Measurements from ENCODE around the gene DPH6.

The DPH6 gene

DNA sequence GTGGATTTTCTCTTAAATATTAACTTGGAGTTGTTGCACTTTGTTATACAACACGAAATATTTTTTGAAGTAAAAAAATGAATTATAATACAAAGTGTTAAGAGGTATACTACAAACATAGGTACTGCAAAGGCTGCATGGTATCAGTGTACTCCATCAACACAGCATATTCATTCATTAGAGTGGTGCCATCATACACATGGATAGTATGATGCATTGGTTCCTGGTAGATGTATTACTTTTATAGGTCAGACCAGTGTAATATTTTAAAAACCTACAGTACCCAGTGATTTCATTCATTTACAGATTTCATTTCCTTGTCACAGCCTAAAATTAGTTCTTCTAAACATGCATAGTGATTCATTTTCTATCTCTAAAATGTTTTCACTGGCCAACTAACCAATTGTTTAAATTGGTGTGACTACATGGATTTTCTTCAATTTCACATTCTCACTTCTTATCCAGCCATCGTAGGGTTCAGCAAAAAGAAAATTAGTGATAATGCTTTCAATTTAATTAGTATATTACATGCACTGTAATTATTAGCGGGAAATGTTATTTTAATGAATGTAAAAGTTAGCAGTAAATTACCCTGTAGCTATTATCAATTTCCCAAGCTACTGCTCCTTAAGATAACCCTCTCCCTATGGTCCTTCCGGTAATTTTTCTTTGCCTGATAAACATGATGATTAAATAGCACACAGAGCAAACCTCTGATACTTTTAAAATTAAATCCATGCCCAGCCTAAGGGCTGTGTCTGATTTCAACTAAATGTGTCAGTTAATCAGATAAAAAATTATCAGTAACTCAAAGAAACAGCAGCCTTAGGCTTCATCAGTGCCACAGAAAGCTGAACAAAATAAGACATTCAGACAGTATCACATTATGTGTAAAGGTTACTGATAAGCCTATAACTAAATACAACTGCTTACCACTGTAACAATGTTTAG, 68.4 kb downstream of the DPH6 start:
- Histone ChIP-seq H3K4me3 (ENCODE audit: low read length) (no peak overlapping the region), H3K36me3 (ENCODE audit: control insufficient read depth, insufficient read depth, low read length) (no peaks in the 10 kb centered on the region), H3K4me1 (ENCODE audit: control insufficient read depth, insufficient read depth, low read length) (no peaks in the 10 kb centered on the region), H3K27ac (ENCODE audit: low read depth, low read length) (no peak overlapping the region), H3K27me3 (ENCODE audit: control insufficient read depth, insufficient read depth, low read length) (no peaks in the 10 kb centered on the region), H3K9ac (ENCODE audit: low read length) (no peak overlapping the region)

DNA sequence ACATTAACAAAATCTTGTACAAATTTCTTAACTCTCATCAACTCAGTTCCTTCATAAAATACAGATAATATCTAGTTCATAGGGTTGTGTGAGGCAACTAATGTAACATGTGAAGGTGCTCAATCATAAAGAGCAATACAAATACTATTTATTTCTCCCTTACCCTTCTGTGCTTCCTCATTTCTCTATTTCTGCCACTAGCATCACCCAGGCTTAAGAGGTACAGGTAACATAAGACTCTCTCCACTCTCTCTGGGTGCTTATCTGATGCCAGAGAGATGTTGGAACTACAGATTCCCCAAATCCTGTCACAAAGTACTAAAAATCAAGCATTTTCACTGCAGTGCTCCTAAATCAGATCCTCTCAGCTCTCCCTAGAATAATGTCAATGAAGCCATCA, 74.9 kb downstream of the DPH6 start:
- Histone ChIP-seq H3K4me3 (ENCODE audit: low read length) (no peak overlapping the region), H3K27me3 (ENCODE audit: control insufficient read depth, insufficient read depth, low read length) (no peaks in the 10 kb centered on the region), H3K27ac (ENCODE audit: low read depth, low read length) (no peak overlapping the region), H3K9ac (ENCODE audit: low read length) (no peak overlapping the region), H3K4me1 (ENCODE audit: control insufficient read depth, insufficient read depth, low read length) (no peaks in the 10 kb centered on the region), H3K36me3 (ENCODE audit: control insufficient read depth, insufficient read depth, low read length) (no peaks in the 10 kb centered on the region)

DNA sequence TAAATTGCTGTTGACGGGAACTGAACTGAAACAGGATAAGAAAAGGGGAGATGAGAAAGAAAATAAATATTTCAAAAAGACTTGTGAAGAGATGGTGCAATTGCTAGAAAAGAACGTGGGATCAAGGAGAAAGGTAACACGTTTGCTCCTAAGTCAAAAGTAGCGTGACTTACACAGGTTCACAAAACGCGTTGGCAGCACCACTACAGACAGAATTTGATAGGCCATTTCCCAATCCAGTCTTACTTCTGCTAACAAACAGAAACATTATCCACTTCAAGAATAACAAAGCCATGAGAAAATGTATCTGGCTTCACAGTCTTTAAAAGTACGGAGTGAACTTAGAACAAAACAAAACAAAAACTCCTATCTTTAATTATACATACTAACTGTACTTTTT, 75.5 kb downstream of the DPH6 start:
- Histone ChIP-seq H3K27ac (ENCODE audit: low read depth, low read length) (no peak overlapping the region), H3K4me3 (ENCODE audit: low read length) (no peak overlapping the region), H3K27me3 (ENCODE audit: control insufficient read depth, insufficient read depth, low read length) (no peaks in the 10 kb centered on the region), H3K36me3 (ENCODE audit: control insufficient read depth, insufficient read depth, low read length) (no peaks in the 10 kb centered on the region), H3K9ac (ENCODE audit: low read length) (no peak overlapping the region), H3K4me1 (ENCODE audit: control insufficient read depth, insufficient read depth, low read length) (no peaks in the 10 kb centered on the region)

DNA sequence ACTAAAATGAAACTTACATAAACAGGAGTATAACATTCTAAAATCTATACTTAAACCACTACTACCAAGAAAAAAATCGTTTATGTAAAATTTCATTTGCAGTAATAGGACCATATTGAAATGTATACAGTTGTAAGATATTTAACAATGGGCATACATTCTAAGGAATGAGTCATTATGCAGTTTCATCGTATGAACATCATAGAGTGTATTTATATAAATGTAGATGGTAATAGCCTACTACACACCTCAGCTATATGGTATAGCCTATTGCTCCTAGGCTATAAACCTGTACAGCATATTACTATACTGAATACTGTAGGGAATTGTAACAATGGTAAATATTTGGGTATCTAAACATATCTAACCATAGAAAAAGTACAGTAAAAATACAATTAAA, 79.5 kb downstream of the DPH6 start:
- H3K4me1 ChIP-seq (ENCODE audit: control insufficient read depth, insufficient read depth, low read length), result no peaks in the 10 kb centered on the region
- H3K36me3 ChIP-seq (ENCODE audit: control insufficient read depth, insufficient read depth, low read length), result no peaks in the 10 kb centered on the region
- H3K27ac ChIP-seq (ENCODE audit: low read depth, low read length), result no peak overlapping the region
- H3K4me3 ChIP-seq (ENCODE audit: low read length), result no peak overlapping the region
- no peak overlapping the region for H3K9ac ChIP-seq (ENCODE audit: low read length)
- no peaks in the 10 kb centered on the region for H3K27me3 ChIP-seq (ENCODE audit: control insufficient read depth, insufficient read depth, low read length)

DNA sequence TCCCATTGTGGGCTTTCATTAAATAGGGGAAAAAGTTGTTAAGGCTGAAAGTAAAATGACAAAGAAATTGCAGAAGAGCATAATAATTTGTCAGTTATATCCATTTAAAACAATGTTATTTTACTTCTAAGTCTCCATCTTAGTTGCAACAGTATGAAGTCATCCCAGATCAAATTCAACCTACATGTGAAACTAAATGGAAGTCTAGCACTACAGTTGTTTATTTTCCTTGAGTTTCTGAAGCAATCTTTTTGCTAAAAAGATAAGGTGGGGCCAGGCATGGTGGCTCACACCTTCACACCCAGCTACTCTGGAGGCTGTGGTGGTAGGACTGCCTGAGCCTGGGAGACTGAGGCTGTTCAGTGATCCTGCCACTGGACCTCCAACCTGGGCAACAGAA, 80.2 kb downstream of the DPH6 start:
- H3K4me3 ChIP-seq (ENCODE audit: low read length), result no peak overlapping the region
- H3K4me1 ChIP-seq (ENCODE audit: control insufficient read depth, insufficient read depth, low read length), result no peaks in the 10 kb centered on the region
- no peak overlapping the region for H3K9ac ChIP-seq (ENCODE audit: low read length)
- no peaks in the 10 kb centered on the region for H3K27me3 ChIP-seq (ENCODE audit: control insufficient read depth, insufficient read depth, low read length)
- no peak overlapping the region for H3K27ac ChIP-seq (ENCODE audit: low read depth, low read length)
- H3K36me3 ChIP-seq (ENCODE audit: control insufficient read depth, insufficient read depth, low read length), result no peaks in the 10 kb centered on the region

DNA sequence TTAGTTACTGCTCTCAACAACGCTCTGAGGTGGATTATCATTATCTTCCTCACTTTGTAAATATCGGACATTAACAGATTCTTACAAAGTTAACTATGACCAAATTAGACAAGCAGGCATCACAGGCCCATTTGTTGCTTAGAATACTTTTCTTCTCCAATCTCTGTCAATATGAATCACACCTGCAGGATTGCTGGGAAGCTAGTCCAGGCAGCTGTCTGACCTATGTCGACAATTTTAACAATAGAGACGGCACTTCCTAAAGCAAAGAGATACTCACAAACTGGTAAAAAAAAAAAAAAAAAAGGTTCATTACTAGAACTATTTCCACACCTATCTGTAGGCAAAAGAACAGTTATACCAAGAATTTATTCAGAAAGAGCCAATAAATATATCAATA, 85.3 kb downstream of the DPH6 start:
- Histone ChIP-seq H3K36me3 (ENCODE audit: control insufficient read depth, insufficient read depth, low read length) (no peaks in the 10 kb centered on the region), H3K4me3 (ENCODE audit: low read length) (no peak overlapping the region), H3K27ac (ENCODE audit: low read depth, low read length) (no peak overlapping the region), H3K9ac (ENCODE audit: low read length) (no peak overlapping the region), H3K27me3 (ENCODE audit: control insufficient read depth, insufficient read depth, low read length) (no peaks in the 10 kb centered on the region), H3K4me1 (ENCODE audit: control insufficient read depth, insufficient read depth, low read length) (no peaks in the 10 kb centered on the region)

DNA sequence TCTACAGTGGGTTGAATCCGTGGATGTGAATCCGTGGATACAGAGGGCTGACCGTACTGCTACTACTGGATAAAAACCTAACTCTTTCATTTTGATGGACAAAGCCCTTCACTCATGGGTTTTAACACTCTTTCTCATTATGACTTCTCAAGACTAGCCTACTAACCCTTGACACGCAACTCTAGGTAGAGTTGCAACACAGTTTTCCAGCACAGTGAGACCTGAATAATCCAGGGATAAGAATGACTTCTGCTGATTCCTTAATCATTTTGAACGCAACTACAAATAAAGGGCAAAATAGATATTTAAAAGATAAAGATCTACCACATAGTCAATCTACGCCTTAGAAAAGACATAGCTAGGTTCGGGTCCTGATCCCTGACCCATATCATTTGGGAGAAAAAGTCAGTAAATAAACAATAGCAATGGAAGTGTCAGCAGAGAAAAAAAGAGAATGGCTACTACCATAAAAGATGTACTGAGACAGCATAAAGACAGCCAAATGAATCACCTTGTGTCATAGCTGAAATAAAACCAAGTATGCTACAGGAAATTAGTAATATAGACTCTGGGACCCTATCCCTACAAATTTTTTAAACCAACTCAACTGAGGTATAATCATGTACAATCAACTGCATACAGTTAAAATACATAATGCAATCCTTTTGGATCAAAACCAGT, 87.6 kb downstream of the DPH6 start:
- Histone ChIP-seq H3K9ac (ENCODE audit: low read length) (no peak overlapping the region), H3K4me3 (ENCODE audit: low read length) (no peak overlapping the region), H3K4me1 (ENCODE audit: control insufficient read depth, insufficient read depth, low read length) (no peaks in the 10 kb centered on the region), H3K36me3 (ENCODE audit: control insufficient read depth, insufficient read depth, low read length) (no peaks in the 10 kb centered on the region), H3K27me3 (ENCODE audit: control insufficient read depth, insufficient read depth, low read length) (no peaks in the 10 kb centered on the region), H3K27ac (ENCODE audit: low read depth, low read length) (no peak overlapping the region)

DNA sequence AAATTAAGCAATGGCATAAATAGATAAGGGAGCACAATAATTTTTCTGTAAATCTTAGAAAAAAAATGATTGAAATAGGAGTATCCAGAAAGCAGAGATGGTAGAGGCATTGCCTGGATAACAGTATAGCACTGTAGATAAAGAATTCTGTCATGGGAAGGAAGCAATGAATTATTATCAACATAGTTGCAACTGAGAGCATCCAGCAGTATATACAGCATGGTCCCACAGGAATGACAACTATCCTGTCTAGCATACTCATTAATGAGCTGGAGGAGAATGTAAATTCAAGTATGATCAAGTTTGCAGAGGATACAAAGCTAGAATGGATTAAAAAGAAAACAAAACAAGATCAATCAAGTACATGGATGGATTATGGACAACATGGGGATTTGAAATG, 90.8 kb downstream of the DPH6 start:
- Histone ChIP-seq H3K4me3 (ENCODE audit: low read length) (no peak overlapping the region), H3K36me3 (ENCODE audit: control insufficient read depth, insufficient read depth, low read length) (no peaks in the 10 kb centered on the region), H3K4me1 (ENCODE audit: control insufficient read depth, insufficient read depth, low read length) (no peaks in the 10 kb centered on the region), H3K27me3 (ENCODE audit: control insufficient read depth, insufficient read depth, low read length) (no peaks in the 10 kb centered on the region), H3K9ac (ENCODE audit: low read length) (no peak overlapping the region), H3K27ac (ENCODE audit: low read depth, low read length) (no peak overlapping the region)

DNA sequence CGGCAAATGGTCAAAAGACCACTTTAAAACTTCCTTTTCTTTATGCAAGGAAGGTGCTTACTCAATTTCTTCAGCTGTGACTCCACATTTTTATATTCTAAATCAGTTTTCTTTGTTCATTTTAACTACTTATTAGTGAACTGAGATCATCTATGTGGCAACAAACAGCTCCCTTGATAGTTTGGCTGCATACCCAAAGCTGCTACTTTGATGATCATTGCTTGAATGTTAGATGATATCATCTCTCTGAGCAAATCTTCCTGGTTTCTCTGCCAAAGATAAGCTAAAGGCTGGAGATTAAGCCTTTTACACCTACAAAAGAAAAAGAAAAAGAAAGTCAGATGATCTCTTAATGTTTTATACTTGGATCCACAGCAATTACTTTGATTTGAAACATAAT, 95.5 kb downstream of the DPH6 start:
- Histone ChIP-seq H3K27me3 (ENCODE audit: control insufficient read depth, insufficient read depth, low read length) (no peaks in the 10 kb centered on the region), H3K9ac (ENCODE audit: low read length) (no peak overlapping the region), H3K4me3 (ENCODE audit: low read length) (no peak overlapping the region), H3K27ac (ENCODE audit: low read depth, low read length) (no peak overlapping the region), H3K36me3 (ENCODE audit: control insufficient read depth, insufficient read depth, low read length) (no peaks in the 10 kb centered on the region), H3K4me1 (ENCODE audit: control insufficient read depth, insufficient read depth, low read length) (no peaks in the 10 kb centered on the region)

DNA sequence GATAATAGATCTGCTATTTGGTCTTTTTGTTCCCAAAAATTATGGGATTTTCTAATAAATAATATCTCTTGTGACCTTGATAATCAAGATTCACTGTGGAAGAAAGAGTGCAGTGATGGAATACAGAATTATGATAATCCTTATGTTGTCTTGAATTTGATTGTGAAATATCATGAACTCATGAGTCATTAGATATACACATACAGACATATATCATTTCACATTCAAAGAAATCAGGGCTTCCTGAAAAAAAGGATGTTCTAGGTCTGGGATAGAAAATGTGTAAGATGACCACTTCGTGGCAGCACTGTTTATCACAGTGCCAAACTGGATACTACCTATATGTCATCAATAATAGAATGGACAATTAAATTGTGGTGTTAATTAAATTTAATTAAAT, 97.7 kb downstream of the DPH6 start:
- H3K27ac ChIP-seq (ENCODE audit: low read depth, low read length), result no peak overlapping the region
- H3K36me3 ChIP-seq (ENCODE audit: control insufficient read depth, insufficient read depth, low read length), result no peaks in the 10 kb centered on the region
- no peaks in the 10 kb centered on the region for H3K27me3 ChIP-seq (ENCODE audit: control insufficient read depth, insufficient read depth, low read length)
- H3K9ac ChIP-seq (ENCODE audit: low read length), result no peak overlapping the region
- H3K4me1 ChIP-seq (ENCODE audit: control insufficient read depth, insufficient read depth, low read length), result peaks cover 1% of the 10 kb centered on the region
- H3K4me3 ChIP-seq (ENCODE audit: low read length), result no peak overlapping the region

DNA sequence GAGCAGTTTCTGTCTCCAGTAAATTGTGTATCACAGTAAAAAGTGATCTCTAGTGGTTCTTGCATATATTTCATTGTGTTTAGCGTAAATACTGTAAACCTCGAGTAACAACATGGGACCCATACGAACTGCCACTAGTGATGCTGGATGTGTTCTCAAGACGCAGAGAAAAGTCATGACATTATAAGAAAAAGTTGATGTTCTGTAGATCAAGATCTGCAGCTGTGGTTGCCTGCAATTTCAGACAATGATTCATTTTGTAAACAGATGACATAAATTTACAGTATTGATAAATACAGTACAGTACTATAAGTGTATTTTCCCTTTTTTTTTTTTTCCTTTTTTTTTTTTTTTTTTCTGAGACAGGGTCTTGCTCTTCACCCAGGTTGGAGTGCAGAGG, 100.1 kb downstream of the DPH6 start:
- Histone ChIP-seq H3K9ac (ENCODE audit: low read length) (no peak overlapping the region), H3K36me3 (ENCODE audit: control insufficient read depth, insufficient read depth, low read length) (no peaks in the 10 kb centered on the region), H3K4me3 (ENCODE audit: low read length) (no peak overlapping the region), H3K27me3 (ENCODE audit: control insufficient read depth, insufficient read depth, low read length) (no peaks in the 10 kb centered on the region), H3K4me1 (ENCODE audit: control insufficient read depth, insufficient read depth, low read length) (peaks cover 2% of the 10 kb centered on the region), H3K27ac (ENCODE audit: low read depth, low read length) (no peak overlapping the region)

DNA sequence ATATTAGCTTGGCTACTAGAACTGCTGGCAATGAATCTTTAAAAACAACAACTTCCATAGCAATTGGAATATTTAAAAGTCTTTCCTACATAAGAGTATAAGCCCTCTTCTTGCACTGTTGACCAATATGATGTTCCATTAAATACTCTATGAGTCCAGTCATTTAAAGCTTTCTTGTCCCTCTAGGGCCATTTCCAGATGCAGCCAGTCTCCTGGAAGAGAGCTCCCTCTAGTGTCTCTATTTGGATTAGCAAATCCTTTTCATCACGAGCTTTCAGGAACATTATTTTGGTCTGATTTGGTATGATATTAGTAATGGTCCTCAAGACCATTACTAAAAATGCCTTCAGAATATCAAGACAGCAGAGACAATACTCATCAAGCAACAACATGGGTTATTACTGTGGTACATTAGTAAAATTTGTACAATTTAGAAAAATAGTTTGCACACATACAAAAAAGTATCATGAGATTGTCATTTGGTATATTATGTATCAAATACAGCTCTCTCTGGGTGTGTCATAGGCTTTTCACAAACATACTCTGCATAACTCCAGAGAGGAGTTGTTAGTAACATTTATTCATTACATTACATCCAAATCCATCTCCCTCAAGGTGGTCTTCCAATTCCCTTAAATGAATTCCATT, 101.3 kb downstream of the DPH6 start:
- peaks cover 2% of the 10 kb centered on the region for H3K4me1 ChIP-seq (ENCODE audit: control insufficient read depth, insufficient read depth, low read length)
- H3K4me3 ChIP-seq (ENCODE audit: low read length), result no peak overlapping the region
- H3K27me3 ChIP-seq (ENCODE audit: control insufficient read depth, insufficient read depth, low read length), result no peaks in the 10 kb centered on the region
- no peak overlapping the region for H3K27ac ChIP-seq (ENCODE audit: low read depth, low read length)
- H3K36me3 ChIP-seq (ENCODE audit: control insufficient read depth, insufficient read depth, low read length), result no peaks in the 10 kb centered on the region
- no peak overlapping the region for H3K9ac ChIP-seq (ENCODE audit: low read length)

Data from rectal smooth muscle tissue (tissue), 1 donor.